Esophagus (tissue), 2 donors: Measurements from ENCODE around the gene CORO7. TPM values are rescaled to one million over a fixed set of nuclear protein-coding genes. Genes with fewer than 3 reads are reported as not detected.

Experiments used
- H3K27ac ChIP-seq, 2 donors: one replicate each; pipeline ENCODE4 v1.5.1; 2013; ENCODE audit warnings: low read depth in 2 of 2, mild to moderate bottlenecking in 2 of 2, inconsistent platforms in 1 of 2, low read length in 1 of 2, moderate library complexity in 1 of 2
- H3K27me3 ChIP-seq, 2 donors: one replicate each; pipeline ENCODE4 v1.6.1; 2013; ENCODE audit warnings: low read length in 2 of 2, control low read depth in 1 of 2, mild to moderate bottlenecking in 1 of 2; ENCODE audit not compliant: insufficient read depth in 2 of 2, control insufficient read depth in 1 of 2
- H3K36me3 ChIP-seq, 2 donors: one replicate each; pipeline ENCODE4 v1.6.1; 2013; ENCODE audit warnings: low read length in 1 of 2; ENCODE audit not compliant: control insufficient read depth in 2 of 2, insufficient read depth in 2 of 2
- H3K4me1 ChIP-seq, 2 donors: one replicate each; pipeline ENCODE4 v1.6.1; 2013; ENCODE audit warnings: low read length in 1 of 2; ENCODE audit not compliant: control insufficient read depth in 2 of 2, insufficient read depth in 2 of 2
- H3K4me3 ChIP-seq, 2 donors: one replicate each; pipeline ENCODE4 v1.5.1; 2013; ENCODE audit warnings: low read length in 2 of 2, mild to moderate bottlenecking in 2 of 2, low read depth in 1 of 2, moderate library complexity in 1 of 2
- H3K9me3 ChIP-seq, 2 donors: one replicate each; pipeline ENCODE4 v1.6.1; 2013; ENCODE audit warnings: mild to moderate bottlenecking in 2 of 2, low read depth in 1 of 2, low read length in 1 of 2, moderate library complexity in 1 of 2; ENCODE audit not compliant: control insufficient read depth in 2 of 2, insufficient read depth in 1 of 2
- WGBS, 2 donors: extraction: QIAGEN DNeasy Blood & Tissue Kit; methylation state at CpG; one replicate each; pipeline ENCODE4 v1.1.7; 2013; 5-methylcytosine and 5-hydroxymethylcytosine counted together
- polyA plus RNA-seq, 2 donors: library from polyadenylated mRNA; stranded (reverse); fragments of 200-250 nt; gene quantifications; one replicate each; pipeline ENCODE4 v1.2.3, GENCODE V29; 2013
- donor health status: healthy with polysubstance abuse.
- donor health status: Bipolar disorder and iron deficiency.

The CORO7 gene
- polyA plus RNA-seq, result 10 to 100 TPM; 11.6 to 12.8 TPM

- peak within 1 kb of the TSS; percentile 69 to 80 for H3K27ac ChIP-seq
- peaks cover 4 to 7% of the 10 kb centered on the region in 2 donors for H3K36me3 ChIP-seq
- no peaks in the 10 kb centered on the region for H3K9me3 ChIP-seq
- peak within 1 kb of the TSS; percentile 65 to 69 for H3K4me3 ChIP-seq
- WGBS, 2 donors, result 0 to 1% methylated on average over 63 to 92 of the region's 92 CpGs
- peaks cover 4 to 7% of the 10 kb centered on the region in 2 donors for H3K4me1 ChIP-seq
- H3K27me3 ChIP-seq, result no peaks in the 10 kb centered on the region
Observed at GRCh38 chr16:4416200-4417032, at the start of gene CORO7. TSS of gene CORO7 (minus strand) at chr16:4416596. CDS start at chr16:4416518, 78 bp downstream.

- Histone ChIP-seq H3K9me3 (no peaks in the 10 kb centered on the region), H3K27me3 (no peaks in the 10 kb centered on the region), H3K4me1 (no peaks in the 10 kb centered on the region), H3K36me3 (peaks cover 12 to 27% of the 10 kb centered on the region in 2 donors), H3K4me3 (no peak overlapping the region), H3K27ac (no peak overlapping the region)
- 74 to 79% methylated on average over 22 of the region's 22 CpGs for WGBS, 2 donors
Observed at GRCh38 chr16:4463522-4464163, 47.2 kb upstream of the CORO7 start.

GRCh38 chr16:4461250-4462085, 45.1 kb upstream of the CORO7 start:
- Histone ChIP-seq H3K36me3 (peaks cover 12 to 28% of the 10 kb centered on the region in 2 donors), H3K27me3 (no peaks in the 10 kb centered on the region), H3K4me1 (no peaks in the 10 kb centered on the region), H3K9me3 (no peaks in the 10 kb centered on the region), H3K4me3 (no peak overlapping the region), H3K27ac (peak overlapping the region in 1 of 2 donors; percentile 42)
- 78% methylated on average over 27 of the region's 27 CpGs for WGBS, 2 donors

- Histone ChIP-seq H3K27me3 (no peaks in the 10 kb centered on the region), H3K9me3 (no peaks in the 10 kb centered on the region), H3K36me3 (peaks cover 12 to 27% of the 10 kb centered on the region in 2 donors), H3K27ac (peak overlapping the region in 1 of 2 donors; percentile 42), H3K4me1 (no peaks in the 10 kb centered on the region), H3K4me3 (no peak overlapping the region)
- 86 to 89% methylated on average over 5 of the region's 5 CpGs for WGBS, 2 donors
Observed at GRCh38 chr16:4460936-4461249, 44.5 kb upstream of the CORO7 start.

- no peaks in the 10 kb centered on the region for H3K27me3 ChIP-seq
- no peak overlapping the region for H3K27ac ChIP-seq
- H3K4me3 ChIP-seq, result no peak overlapping the region
- H3K36me3 ChIP-seq, result peaks cover 13 to 39% of the 10 kb centered on the region in 2 donors
- H3K4me1 ChIP-seq, result no peaks in the 10 kb centered on the region
- no peaks in the 10 kb centered on the region for H3K9me3 ChIP-seq
- WGBS, 2 donors, result 74 to 77% methylated on average over 10 of the region's 10 CpGs
Observed at GRCh38 chr16:4455951-4456350, 39.6 kb upstream of the CORO7 start.

- WGBS, 2 donors, result 90 to 94% methylated on average over 14 of the region's 14 CpGs
- H3K4me1 ChIP-seq, result no peaks in the 10 kb centered on the region
- H3K9me3 ChIP-seq, result no peaks in the 10 kb centered on the region
- H3K36me3 ChIP-seq, result peaks cover 22 to 45% of the 10 kb centered on the region in 2 donors
- H3K4me3 ChIP-seq, result no peak overlapping the region
- no peak overlapping the region for H3K27ac ChIP-seq
- no peaks in the 10 kb centered on the region for H3K27me3 ChIP-seq
Observed at GRCh38 chr16:4455081-4455480, 38.7 kb upstream of the CORO7 start.

- no peak overlapping the region for H3K4me3 ChIP-seq
- H3K27me3 ChIP-seq, result no peaks in the 10 kb centered on the region
- H3K4me1 ChIP-seq, result no peaks in the 10 kb centered on the region
- 78 to 81% methylated on average over 9 of the region's 9 CpGs for WGBS, 2 donors
- no peaks in the 10 kb centered on the region for H3K9me3 ChIP-seq
- peaks cover 22 to 47% of the 10 kb centered on the region in 2 donors for H3K36me3 ChIP-seq
- no peak overlapping the region for H3K27ac ChIP-seq
Observed at GRCh38 chr16:4454623-4455022, 38.2 kb upstream of the CORO7 start.

- WGBS, 2 donors, result 95 to 98% methylated on average over 5 of the region's 5 CpGs
- H3K4me3 ChIP-seq, result no peak overlapping the region
- no peaks in the 10 kb centered on the region for H3K27me3 ChIP-seq
- peaks cover 25 to 56% of the 10 kb centered on the region in 2 donors for H3K36me3 ChIP-seq
- no peaks in the 10 kb centered on the region for H3K4me1 ChIP-seq
- no peak overlapping the region for H3K27ac ChIP-seq
- H3K9me3 ChIP-seq, result no peaks in the 10 kb centered on the region
Observed at GRCh38 chr16:4452674-4453073, 36.3 kb upstream of the CORO7 start.

GRCh38 chr16:4450931-4451519, 34.6 kb upstream of the CORO7 start:
- Histone ChIP-seq H3K27me3 (no peaks in the 10 kb centered on the region), H3K4me3 (no peak overlapping the region), H3K4me1 (no peaks in the 10 kb centered on the region), H3K27ac (no peak overlapping the region), H3K36me3 (peaks cover 36 to 58% of the 10 kb centered on the region in 2 donors), H3K9me3 (no peaks in the 10 kb centered on the region)
- 92 to 94% methylated on average over 14 of the region's 14 CpGs for WGBS, 2 donors
